ENCODE measurements around the gene NRIP3. TPM values are rescaled to one million over a fixed set of nuclear protein-coding genes. Genes with fewer than 3 reads are reported as not detected.

Gene NRIP3
- total and polyA plus RNA-seq, 2 of the 13 experiments (the other 11 are each of a cell fraction or from before 2014, with no cell fraction given) = 0.04 to 0.07 TPM

GRCh38 chr11:8964324-8965320 is 39.2 kb downstream of the NRIP3 start, which contains the start of gene TMEM9B (continued):
- TF ChIP-seq MEF2D (CRISPR knock-in tag; IDR thresholded peaks at IDR 0.05) = peak; percentile 43
- TF ChIP-seq, protein P1, sequence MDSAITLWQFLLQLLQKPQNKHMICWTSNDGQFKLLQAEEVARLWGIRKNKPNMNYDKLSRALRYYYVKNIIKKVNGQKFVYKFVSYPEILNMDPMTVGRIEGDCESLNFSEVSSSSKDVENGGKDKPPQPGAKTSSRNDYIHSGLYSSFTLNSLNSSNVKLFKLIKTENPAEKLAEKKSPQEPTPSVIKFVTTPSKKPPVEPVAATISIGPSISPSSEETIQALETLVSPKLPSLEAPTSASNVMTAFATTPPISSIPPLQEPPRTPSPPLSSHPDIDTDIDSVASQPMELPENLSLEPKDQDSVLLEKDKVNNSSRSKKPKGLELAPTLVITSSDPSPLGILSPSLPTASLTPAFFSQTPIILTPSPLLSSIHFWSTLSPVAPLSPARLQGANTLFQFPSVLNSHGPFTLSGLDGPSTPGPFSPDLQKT (CRISPR knock-in tag; IDR thresholded peaks at IDR 0.05; ENCODE audit: borderline replicate concordance) = no peak; the same call in 1 of the 2 replicates
- TF ChIP-seq MAFK (conservative IDR thresholded peaks at IDR 0.05 in 1 of 2, IDR thresholded peaks at IDR 0.05 in 1 of 2; ENCODE audit: low read length in 2 of 2) = no peak
- TF ChIP-seq AKNA (CRISPR knock-in tag; IDR thresholded peaks at IDR 0.05; ENCODE audit: borderline replicate concordance) = peak; percentile 87; the same call in 1 of the 2 replicates
- TF ChIP-seq, protein P2, sequence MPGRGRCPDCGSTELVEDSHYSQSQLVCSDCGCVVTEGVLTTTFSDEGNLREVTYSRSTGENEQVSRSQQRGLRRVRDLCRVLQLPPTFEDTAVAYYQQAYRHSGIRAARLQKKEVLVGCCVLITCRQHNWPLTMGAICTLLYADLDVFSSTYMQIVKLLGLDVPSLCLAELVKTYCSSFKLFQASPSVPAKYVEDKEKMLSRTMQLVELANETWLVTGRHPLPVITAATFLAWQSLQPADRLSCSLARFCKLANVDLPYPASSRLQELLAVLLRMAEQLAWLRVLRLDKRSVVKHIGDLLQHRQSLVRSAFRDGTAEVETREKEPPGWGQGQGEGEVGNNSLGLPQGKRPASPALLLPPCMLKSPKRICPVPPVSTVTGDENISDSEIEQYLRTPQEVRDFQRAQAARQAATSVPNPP (CRISPR knock-in tag; IDR thresholded peaks at IDR 0.05) = peak; percentile 33; the same call in 1 of the 2 replicates
- no peak for TF ChIP-seq CCAR2 (optimal IDR thresholded peaks at IDR 0.05; ENCODE audit: low read depth, low read length)
- 0 out of 2 replicates have a peak, but pooled peaks have one; percentile 81 for TF ChIP-seq NCOA1 (CRISPR knock-in tag; IDR thresholded peaks at IDR 0.05)
- no peak for TF ChIP-seq EHMT2 (IDR thresholded peaks at IDR 0.05; ENCODE audit: borderline replicate concordance, low read depth, low read length)
- TF ChIP-seq, protein P3, sequence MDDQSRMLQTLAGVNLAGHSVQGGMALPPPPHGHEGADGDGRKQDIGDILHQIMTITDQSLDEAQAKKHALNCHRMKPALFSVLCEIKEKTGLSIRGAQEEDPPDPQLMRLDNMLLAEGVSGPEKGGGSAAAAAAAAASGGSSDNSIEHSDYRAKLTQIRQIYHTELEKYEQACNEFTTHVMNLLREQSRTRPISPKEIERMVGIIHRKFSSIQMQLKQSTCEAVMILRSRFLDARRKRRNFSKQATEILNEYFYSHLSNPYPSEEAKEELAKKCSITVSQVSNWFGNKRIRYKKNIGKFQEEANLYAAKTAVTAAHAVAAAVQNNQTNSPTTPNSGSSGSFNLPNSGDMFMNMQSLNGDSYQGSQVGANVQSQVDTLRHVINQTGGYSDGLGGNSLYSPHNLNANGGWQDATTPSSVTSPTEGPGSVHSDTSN (CRISPR knock-in tag; IDR thresholded peaks at IDR 0.05; ENCODE audit: borderline replicate concordance) = no peak; the same call in 1 of the 2 replicates
- no peak for TF ChIP-seq NFRKB (IDR thresholded peaks at IDR 0.05)
- TF ChIP-seq, protein P4, sequence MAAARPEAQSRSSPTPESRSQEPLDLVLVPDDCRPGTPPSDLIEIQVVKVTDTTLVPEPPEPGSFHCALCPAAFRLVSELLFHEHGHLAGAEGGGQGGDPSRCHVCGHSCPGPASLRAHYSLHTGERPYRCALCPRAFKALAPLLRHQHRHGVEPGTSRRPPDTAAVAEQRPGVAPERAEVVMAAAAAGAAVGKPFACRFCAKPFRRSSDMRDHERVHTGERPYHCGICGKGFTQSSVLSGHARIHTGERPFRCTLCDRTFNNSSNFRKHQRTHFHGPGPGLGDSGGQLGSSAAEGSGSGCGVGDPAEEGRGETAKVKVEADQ (CRISPR knock-in tag; IDR thresholded peaks at IDR 0.05; ENCODE audit: borderline replicate concordance) = 0 out of 2 replicates have a peak, but pooled peaks have one; percentile 35
- TF ChIP-seq ZNF432 (CRISPR knock-in tag; IDR thresholded peaks at IDR 0.05; ENCODE audit: borderline replicate concordance) = no peak
- TF ChIP-seq ZNF44 (CRISPR knock-in tag; IDR thresholded peaks at IDR 0.05) = peak; percentile 11; the same call in 1 of the 2 replicates
- no peak for TF ChIP-seq NPAS2 (CRISPR knock-in tag; IDR thresholded peaks at IDR 0.05; ENCODE audit: borderline replicate concordance)
